GM18868 (cell line): ENCODE measurements around the gene TBC1D3B.
"Not testable (repeated sequence)": the region's sequence is repeated elsewhere in the genome, so short reads cannot be mapped to it uniquely, and the experiment has no call there.

ENCODE experiments used
- ATAC-seq: cut with Tn5 transposase; IDR thresholded peaks from one replicate; pipeline ENCODE4 v1.9.1; 2021; ENCODE audit warnings: mild to moderate bottlenecking, moderate library complexity; ENCODE audit not compliant: unreplicated experiment

TBC1D3B gene

DNA sequence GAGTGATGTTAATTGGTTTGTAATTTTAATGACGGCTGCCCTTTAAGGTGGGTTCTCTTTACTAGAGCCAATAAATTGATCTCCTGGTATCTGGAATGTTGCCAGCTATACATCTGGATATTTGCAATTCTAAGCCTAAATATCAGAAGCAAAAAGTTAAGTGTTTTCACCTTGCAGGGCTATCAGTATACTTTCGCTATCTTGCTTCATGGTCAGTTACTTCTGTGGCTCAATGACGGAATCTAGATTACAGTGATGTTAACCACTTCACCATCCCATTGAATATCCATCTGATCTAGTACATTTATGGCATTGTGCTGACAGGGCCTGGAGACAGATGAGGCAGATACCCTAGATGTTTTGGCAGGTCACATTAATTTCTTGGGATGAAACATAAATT, 44.5 kb downstream of the TBC1D3B start:
- no peak for ATAC-seq

DNA sequence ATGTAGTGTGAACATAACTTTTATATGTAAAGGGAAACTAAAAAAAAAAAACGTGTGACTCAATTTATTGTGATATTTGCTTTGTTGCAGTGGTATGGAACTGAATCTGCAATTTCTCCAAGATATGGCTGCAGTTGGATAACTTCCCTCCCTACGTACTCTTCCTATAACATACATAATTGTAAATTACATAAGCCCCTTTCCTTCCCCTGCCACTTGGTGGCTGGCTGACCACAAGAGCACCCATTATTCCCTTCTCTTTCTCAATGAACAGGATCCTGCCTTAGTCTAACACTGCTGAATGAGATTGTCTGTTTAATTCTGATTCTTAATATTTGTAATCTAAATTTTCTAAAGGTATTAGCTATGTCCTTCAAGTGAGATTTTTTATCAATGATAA, 45.0 kb downstream of the TBC1D3B start:
- no peak for ATAC-seq

DNA sequence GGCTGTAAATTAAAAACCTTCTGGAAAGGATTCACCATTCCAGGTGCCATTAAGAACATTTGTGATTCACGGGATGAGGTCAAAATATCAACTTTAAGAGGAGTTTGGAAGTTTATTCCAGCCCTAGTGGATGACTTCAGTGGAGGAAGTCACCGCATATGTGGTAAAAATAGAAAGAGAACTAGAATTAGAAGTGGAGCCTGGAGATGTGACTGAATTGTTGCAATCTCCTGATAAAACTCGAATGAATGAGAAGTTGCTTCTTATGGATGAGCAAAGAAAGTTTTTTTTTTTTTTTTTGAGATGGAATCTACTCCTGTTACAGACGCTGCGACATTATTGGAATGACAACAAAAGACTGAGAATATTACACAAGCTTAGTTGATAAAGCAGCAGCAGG, 46.1 kb downstream of the TBC1D3B start:
- no peak for ATAC-seq

DNA sequence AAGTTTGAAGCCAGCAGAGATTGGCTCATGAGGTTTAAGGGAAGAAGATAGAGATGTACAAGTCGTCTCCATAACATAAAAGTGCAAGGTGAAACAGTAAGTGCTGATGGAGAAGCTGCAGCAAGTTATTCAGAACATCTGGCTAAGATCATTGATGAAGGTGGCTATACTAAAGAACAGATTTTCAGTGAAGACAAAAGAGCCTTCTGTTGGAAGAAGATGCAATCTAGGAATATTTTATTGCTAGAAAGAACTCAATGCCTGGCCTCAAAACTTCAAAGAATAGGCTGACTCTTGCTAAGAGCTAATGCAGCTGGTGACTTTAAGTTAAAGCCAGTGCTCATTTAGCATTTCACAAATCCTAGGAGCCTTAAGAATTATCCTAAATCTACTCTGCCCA, 46.8 kb downstream of the TBC1D3B start:
- ATAC-seq: no peak

DNA sequence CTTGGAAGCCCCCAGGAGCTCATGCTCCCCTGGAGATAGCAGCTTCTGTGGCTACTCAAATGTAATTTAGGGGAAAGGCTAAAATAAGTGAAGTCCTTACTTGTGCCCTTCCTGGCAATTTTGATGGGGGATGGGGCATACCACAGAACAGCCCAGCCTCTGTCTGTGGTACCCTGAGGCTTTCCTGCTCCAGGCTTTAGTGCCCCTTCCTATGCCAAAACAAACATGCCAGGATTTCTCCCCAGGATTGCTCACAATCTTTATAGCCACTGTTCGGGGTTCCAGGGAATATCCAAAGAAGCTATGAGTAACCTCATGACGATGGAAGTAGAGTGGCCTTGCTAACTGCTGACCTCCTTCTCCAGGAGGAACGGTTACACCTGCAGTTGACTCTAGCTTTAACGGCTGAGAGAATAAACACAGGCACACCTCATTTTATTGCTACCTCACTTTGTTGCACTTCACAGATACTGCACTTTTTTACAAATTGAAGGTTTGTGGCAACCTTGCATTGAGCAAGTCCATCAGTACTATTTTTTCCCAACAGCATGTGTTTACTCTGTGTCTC, 47.9 kb downstream of the TBC1D3B start:
- ATAC-seq: no peak

DNA sequence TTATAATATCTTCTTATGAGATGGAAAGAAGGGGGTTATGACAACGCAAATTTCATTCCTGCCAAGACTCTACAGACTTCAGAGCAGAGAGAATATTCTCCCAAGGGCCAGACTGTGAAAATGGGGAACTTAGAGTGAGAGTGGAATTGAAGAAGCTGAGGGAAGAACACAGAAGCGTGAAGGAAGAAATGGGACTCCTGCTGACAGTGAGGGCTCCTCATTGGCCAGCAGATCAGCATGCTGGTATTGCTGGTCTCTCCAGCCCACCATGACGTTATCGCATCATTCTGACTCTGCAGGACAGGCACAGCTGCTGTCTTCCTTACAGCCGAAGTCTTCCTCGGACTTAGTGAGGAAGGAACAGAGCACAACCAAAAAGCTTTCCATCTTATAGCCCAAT, 48.5 kb downstream of the TBC1D3B start:
- no peak for ATAC-seq

DNA sequence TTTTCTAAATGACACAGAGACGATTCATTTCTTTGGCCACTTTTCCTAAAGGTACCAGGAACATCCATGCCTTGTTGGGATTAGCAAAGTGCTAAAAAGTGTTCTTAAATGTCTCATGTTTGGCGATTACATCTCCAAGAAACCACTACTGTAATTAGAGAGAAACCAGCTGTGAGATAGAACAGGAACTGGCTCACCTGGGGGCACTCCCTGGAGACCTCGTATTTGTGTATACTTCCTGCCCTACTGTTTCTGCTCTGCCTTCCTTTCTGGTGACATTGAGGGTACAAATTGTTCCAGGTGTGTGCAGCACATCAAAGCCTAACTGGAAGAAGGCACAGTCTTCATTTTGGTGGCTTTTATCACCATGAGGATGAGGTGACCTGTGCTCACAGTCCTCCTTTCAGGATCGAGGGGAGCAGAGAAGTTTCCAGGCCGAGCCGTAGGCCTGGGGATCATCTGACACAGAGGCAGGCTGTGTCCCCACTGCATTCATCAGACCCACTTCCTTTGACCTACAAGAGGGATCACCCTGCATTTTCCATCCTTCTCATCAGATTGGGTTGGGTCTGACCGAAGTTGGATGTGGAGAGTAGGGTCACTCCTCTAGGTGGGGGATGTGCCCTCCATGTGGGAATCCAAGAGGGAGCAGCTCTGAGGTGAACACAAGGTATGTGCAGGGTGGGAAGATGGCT, 49.1 kb downstream of the TBC1D3B start:
- no peak for ATAC-seq

DNA sequence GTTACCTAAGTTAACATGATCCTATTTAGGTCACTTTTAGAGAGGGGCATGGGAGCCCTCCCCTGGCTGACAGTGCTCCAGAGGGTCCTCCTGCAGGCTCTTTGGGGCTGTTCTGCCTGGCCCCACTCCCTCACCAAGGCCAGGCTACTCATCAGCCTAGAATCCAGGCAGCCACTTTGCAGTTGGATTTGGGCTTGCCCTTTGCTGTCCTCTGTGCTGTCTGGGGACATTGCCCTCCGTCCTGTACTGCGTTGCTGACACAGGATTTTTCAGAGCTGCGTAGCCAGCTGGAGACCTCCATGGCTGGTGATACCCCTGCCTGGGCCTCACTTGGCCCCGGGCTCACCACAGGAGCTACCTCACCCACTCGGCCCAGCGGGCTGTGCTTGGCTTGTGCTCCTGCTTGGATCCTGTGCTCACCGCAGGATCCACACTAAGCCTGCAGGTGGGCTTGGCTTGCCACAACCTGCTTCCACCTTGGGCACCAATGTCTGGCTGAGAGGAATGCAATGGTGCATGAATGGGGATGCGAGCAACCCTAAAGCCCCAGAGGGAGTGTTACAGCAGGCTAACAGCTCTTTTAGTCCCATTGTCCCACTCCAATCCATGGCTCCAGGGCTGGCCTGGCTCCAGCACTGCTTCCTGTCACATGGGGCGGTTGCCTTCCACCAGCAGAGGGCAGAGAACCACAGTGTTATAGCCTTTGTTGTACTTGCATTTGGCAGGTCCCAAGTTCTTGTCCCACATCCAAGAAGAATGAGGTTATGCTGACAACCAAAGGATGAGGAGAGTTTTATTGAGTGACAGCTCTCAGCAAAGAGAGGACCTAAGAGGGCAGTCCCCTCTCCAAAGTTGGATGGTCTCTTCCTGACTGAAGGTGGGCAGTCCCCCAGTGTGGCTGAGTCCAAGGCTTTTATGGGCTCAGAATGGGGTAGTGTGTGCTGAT, 51.3 kb downstream of the TBC1D3B start:
- no peak for ATAC-seq

DNA sequence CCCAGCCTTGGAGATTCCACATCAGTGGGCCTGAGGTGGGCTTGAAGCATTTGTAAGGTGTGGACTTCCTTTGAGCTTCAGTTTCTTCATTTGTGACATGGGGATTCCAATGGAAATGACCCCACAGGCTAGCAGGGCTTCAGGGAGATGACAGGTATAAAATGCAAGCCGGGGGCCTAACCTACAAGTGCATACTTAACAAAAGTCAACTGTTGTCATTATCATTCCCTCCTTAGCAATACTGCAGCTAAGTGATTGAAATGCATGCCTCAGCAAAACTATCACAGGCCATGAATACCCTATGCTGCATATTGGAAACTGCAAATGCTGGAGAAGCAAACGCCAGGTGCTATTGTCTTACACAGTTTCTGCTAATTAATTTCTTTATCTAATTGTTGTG, 53.0 kb downstream of the TBC1D3B start:
- ATAC-seq: no peak

DNA sequence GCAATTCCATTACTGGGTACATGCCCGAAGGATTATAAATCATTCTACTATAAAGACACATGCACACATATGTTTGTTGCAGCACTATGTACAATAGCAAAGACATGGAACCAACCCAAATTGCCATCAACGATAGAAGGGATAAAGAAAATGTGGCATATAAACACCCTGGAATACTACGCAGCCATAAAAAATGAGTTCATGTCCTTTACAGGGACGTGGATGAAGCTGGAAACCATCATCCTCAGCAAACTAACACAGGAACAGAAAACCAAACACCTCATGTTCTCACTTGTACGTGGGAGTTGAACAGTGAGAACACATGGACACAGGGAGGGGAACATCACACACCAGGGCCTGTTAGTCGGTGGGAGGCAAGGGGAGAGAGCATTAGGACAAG, 55.3 kb downstream of the TBC1D3B start:
- not testable (repeated sequence) for ATAC-seq

DNA sequence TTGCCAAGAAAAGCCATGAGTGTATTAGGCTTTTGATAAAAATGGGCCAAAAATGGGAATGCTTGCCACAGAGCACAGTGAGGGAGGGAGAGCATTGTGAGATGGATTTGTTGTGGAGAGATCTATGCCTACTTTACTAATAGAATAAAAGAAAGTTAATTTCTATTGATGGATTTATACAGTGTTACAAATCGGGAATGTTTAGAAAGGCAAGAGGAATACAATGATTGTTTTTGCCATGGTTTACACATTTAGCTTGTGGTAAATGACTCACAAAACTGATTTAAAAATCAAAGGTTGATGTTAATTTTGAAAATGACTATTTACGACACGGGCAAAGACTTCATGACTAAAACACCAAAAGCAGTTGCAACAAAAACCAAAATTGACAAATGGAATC, 56.2 kb downstream of the TBC1D3B start:
- no peak for ATAC-seq

DNA sequence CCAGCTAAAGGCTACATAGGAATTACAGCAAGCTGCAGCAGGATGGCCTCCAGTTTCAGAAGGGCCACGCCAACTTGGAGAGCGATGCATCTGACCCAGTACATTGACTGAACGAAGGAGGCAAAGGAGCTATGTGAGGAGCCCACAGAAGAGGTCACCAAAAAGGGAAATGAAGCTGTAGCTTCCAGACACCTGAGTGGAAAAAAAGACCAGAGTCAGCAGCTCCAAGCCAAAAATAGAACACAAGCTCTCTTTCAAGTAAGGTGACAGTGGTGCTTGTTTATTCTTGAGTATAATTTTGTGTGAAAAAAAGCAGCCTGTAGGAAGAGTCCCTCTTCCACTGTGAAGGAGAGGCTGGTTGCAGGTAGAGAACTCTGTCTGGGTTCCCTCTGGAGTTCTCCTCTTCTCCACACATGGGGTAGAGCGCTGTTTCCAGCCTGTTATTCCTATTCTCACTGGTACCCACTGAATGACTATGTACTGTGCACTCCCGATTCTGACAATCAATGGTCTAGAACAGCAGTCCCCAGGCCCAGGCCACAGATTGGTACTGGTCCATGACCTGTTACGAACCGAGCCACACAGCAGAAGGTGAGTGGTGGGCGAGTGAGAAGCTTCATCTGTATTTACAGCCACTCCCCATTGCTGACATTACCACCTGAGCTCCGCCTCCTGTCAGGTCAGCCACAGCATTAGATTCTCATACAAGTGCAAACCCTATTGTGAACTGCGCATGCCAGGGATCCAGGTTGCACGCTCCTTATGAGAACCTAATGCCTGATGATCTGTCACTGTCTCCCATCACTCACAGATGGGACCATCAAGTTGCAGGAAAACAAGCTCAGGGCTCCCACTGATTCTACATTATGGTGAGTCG, 57.7 kb downstream of the TBC1D3B start:
- ATAC-seq: no peak

DNA sequence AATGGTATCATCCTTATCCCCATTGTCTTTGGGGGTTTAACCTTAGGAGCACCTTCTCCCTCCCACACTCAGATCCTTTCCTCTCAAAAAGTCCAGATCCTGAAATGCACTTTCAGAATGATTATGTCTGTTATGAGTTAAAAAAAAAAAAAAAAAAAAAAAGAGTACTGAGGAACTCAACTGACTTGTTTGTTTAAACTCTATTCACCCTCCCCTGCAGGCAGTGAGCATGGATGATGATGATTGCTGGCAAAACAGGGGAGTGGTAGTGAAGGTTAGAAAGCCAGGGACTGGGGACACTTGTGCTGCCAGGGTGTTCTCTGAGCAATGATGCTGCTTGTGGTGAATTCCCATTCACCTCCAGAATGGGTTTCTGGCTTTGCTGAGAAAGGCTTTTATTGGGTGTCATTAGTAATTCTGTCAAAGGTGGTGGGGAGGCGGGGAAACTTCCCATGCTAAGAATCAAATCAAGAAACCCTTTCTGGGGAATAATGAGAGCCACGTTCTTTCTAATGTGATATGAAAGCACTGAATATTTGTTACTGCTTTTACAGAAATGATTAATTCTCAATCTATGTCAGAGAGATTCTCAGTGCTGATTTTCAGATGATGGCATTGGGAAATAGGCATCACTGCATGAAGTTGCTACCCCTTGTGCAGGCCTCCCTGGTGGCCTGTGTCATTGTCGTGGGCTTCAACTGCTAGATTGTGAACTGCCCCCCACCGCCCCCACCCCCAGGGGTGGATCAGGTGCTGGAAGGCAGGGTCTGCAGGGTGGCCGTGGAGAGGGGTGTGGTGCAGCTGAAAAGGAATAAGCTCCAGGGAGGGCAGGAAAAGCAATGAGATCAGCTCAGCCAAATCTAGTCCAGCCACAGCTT, 58.7 kb downstream of the TBC1D3B start:
- no peak for ATAC-seq
